Measurements from ENCODE around the gene FITM1.
A peak's percentile ranks its signal among the peaks of the same experiment; 100 is the strongest.
"Not testable (repeated sequence)": the region's sequence is repeated elsewhere in the genome, so short reads cannot be mapped to it uniquely, and the experiment has no call there.

Gene FITM1

GRCh38 chr14:24098229-24098926 is 32.1 kb upstream of the FITM1 start:
- DNase-seq (ENCODE audit: low spot score) = no peak

- no peak for DNase-seq (ENCODE audit: low spot score)
Measured at GRCh38 chr14:24098927-24099813, 31.3 kb upstream of the FITM1 start.

DNA sequence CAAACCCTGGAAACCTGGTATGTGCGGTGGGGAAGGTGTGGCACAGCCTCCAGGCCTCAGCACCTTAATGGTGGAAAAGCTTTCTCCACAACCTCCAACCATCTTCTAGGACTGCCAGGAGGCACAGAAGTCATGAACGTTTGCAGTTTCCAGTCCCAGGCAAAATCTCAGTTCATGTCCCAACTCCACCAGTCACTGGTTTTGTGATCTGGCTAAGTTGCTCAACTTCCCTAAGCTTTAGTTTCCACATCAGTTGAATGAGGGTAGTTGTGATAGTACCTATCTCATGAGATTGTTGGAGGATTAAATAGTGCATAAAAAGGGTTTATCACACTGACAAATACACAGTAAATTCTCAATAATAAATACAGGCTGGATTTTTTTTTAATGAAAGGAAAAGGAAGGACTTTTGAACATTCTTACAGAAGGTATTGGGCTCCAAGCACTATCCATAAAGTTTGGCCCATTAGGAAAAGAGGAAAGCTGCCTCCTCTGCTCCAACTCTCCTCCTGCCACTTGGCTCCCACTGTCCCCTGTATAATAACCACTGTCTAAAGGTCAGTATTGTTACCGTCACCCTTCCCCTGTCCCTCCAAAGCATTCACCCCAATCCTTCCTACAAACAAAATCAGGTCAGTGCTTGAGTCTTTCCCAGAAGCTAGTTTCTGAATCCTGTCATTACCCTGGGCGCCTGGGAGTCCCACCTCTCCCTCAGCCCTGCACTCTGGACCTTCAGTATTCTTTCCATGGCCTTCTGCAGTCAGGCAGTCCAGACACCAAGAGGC is 30.1 kb upstream of the FITM1 start:
- DNase-seq (ENCODE audit: low spot score) = no peak

DNA sequence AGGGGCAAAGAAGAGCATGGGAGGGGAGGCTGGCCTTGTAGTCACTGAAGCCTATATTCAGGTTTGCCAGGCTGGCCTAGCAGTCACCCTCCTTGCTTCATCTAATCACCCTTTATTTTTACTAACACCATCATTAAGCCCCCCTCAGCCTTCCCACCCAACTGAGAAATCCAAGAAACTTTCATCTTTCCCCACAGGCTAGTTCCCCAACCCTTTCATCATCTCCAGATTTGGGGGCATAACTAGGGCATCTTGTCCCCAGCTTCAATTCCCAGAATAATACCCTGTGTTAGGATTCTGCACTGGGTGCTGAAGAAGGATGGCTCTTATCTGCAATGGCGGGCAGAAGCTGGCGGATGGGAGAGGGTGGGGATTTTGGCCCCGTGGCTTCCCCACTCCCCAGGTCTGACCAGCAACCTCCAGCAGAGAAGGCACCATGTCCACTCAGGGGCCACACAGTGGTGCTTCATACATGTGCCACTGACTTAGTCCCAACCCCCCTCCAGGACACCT is 29.4 kb upstream of the FITM1 start:
- DNase-seq (ENCODE audit: low spot score) = no peak

GRCh38 chr14:24102357-24103048 is 28.0 kb upstream of the FITM1 start:
- no peak for DNase-seq (ENCODE audit: low spot score)

DNA sequence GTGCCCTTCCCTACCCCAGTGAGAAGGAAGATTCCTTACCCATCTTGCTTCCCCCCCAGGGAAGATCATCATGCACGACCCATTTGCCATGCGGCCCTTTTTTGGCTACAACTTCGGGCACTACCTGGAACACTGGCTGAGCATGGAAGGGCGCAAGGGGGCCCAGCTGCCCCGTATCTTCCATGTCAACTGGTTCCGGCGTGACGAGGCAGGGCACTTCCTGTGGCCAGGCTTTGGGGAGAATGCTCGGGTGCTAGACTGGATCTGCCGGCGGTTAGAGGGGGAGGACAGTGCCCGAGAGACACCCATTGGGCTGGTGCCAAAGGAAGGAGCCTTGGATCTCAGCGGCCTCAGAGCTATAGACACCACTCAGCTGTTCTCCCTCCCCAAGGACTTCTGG is 27.0 kb upstream of the FITM1 start:
- no peak for DNase-seq (ENCODE audit: low spot score)

DNA sequence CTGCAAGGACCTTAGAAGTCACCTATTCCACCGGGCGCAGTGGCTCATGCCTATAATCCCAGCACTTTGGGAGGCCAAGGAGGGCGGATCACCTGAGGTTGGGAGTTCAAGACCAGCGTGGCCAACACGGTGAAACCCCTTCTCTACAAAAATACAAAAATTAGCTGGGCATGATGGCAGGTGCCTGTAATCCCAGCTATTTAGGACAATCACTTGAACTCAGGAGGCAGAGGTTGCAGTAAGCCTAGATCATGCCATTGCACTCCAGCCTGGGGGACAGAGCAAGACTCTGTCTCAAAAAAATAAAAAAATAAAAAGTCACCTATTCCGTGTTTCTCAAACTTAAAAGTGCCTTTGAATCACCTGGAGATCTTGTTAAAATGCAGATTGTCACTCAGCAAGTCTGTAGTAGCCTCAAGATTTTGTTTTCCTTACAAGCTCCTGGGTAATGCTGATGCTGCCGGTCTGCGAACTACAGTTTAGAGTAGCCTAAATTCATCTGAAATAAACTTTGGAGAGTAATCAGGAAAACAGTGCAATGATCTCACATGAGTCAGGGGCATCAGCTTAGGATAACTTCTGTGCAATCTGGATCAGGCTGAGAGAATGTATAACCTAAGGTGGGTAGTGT is 24.7 kb upstream of the FITM1 start:
- DNase-seq (ENCODE audit: low spot score) = not testable (repeated sequence)

DNA sequence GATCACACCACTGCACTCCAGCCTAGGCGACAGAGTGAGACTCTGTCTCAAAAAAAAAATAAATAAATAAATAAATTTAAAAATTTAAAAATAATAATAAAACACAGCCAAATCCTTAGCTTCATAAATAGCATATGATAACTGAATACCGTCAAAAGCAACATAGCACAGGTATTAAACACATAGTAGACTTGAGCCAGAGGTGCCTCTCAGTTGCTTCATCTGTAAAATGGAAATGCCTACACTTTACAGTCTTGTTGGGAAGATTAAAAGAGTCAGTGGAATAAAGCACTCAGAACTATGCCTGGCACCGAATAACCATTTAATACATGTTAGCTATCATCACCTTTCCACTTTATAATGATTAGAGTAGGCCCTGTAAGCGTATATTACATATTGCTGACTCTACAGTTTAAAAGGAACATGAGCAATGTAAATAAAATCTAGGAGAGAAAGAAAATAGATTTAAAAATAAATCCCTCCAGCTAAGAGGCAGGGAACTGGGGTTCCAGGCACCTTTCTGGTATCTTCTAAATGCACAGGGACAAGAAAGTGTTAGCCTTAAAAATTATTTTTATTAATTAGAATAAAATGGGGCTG is 23.7 kb upstream of the FITM1 start:
- DNase-seq (ENCODE audit: low spot score) = no peak

- no peak for DNase-seq (ENCODE audit: low spot score)
Measured at GRCh38 chr14:24108336-24108874, 22.1 kb upstream of the FITM1 start.

- DNase-seq (ENCODE audit: low spot score) = no peak
Measured at GRCh38 chr14:24110060-24110459, 20.4 kb upstream of the FITM1 start.

DNA sequence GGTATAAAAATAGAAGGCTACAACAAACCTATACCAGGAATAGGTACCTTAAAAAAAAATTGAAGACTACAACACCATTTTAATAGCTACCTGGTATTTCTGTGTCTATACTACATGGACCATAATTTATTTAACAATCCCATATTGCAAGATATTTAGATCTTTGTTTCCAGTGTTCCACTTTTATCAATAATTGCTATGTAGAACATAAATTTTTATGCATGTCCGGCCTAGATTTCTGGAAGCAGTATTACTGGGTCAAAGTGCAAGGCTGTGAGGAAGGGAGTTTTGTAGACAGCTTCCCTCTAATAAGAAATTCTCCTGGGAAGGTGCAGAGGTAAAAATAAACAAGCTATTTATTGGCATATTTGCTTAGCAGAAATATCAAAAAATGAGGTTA is 19.9 kb upstream of the FITM1 start:
- DNase-seq (ENCODE audit: low spot score) = no peak

GRCh38 chr14:24113379-24113800 is 17.1 kb upstream of the FITM1 start:
- DNase-seq (ENCODE audit: low spot score) = peak; percentile 18

GRCh38 chr14:24113801-24114531 is 16.5 kb upstream of the FITM1 start:
- DNase-seq (ENCODE audit: low spot score) = peak; percentile 85

GRCh38 chr14:24114532-24115421 is 15.7 kb upstream of the FITM1 start, which contains the start of the genes DCAF11 and NRL:
DCAF11 (plus strand) TSS chr14:24114777; CDS start chr14:24115595, 818 bp downstream.
NRL (minus strand) TSS chr14:24114949; CDS start chr14:24082848, 32,101 bp downstream.
- peak; percentile 100 for DNase-seq (ENCODE audit: low spot score)

GRCh38 chr14:24115422-24116127 is 14.9 kb upstream of the FITM1 start:
- DNase-seq (ENCODE audit: low spot score) = no peak

DNA sequence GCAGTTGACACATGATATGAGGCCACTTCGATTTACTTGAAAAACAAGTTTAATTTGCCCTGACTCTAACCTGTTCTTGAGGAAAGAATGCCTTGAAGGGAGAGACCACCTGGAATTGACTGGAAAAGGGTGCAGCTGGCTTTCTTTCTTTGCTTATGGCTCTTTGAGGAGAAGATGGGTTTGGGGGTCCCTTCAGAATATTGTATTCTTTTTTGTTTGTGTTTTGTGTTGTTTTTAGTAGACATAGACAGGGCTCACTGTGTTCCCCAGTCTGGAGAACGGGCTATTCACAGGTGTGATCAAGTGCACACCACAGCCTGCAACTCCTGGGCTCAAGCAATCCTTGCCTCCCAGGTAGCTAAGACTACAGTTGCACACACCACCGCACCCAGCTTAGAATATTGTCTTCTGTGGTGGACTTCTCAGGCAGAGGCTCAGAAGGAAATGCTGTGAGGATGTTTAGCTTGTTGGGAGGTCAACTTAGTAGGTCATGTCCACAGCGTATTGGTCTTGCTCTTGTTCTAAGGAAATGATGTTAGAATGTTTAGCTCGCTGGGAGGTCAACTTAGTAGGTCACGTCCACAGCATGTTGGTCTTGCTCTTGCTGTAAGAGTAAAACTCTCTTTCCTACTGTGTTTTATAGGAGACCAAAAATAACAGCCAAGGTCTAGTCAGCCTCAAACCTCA is 14.2 kb upstream of the FITM1 start:
- no peak for DNase-seq (ENCODE audit: low spot score)

GRCh38 chr14:24117179-24117578 is 13.3 kb upstream of the FITM1 start:
- no peak for DNase-seq (ENCODE audit: low spot score)
